ENCODE data around the gene LMBR1L.

The LMBR1L gene

GRCh38 chr12:49097381-49097780 is 13.3 kb downstream of the LMBR1L start:
- ATAC-seq, result no peak
- TF ChIP-seq ZNF8 (CRISPR knock-in tag; IDR thresholded peaks at IDR 0.05) (no peak), TOX (CRISPR knock-in tag; IDR thresholded peaks at IDR 0.05; ENCODE audit: borderline replicate concordance) (no peak), PPARA (CRISPR knock-in tag; IDR thresholded peaks at IDR 0.05; ENCODE audit: borderline replicate concordance) (no peak), ZFP30 (CRISPR knock-in tag; IDR thresholded peaks at IDR 0.05) (no peak), GLIS3 (CRISPR knock-in tag; IDR thresholded peaks at IDR 0.05) (no peak), OSR1 (CRISPR knock-in tag; IDR thresholded peaks at IDR 0.05) (no peak), RARB (CRISPR knock-in tag; IDR thresholded peaks at IDR 0.05) (no peak), ESRRG (CRISPR knock-in tag; IDR thresholded peaks at IDR 0.05) (no peak), BACH2 (CRISPR knock-in tag; IDR thresholded peaks at IDR 0.05; ENCODE audit: borderline replicate concordance) (no peak), ISL1 (CRISPR knock-in tag; IDR thresholded peaks at IDR 0.05) (no peak), CREB5 (CRISPR knock-in tag; IDR thresholded peaks at IDR 0.05; ENCODE audit: low read depth) (no peak), SNAI2 (CRISPR knock-in tag; IDR thresholded peaks at IDR 0.05) (no peak), ZFP3 (CRISPR knock-in tag; IDR thresholded peaks at IDR 0.05) (no peak), CSDC2 (CRISPR knock-in tag; IDR thresholded peaks at IDR 0.05) (no peak)
- TF ChIP-seq, protein P1, sequence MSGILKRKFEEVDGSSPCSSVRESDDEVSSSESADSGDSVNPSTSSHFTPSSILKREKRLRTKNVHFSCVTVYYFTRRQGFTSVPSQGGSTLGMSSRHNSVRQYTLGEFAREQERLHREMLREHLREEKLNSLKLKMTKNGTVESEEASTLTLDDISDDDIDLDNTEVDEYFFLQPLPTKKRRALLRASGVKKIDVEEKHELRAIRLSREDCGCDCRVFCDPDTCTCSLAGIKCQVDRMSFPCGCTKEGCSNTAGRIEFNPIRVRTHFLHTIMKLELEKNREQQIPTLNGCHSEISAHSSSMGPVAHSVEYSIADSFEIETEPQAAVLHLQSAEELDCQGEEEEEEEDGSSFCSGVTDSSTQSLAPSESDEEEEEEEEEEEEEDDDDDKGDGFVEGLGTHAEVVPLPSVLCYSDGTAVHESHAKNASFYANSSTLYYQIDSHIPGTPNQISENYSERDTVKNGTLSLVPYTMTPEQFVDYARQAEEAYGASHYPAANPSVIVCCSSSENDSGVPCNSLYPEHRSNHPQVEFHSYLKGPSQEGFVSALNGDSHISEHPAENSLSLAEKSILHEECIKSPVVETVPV (CRISPR knock-in tag; IDR thresholded peaks at IDR 0.05), result no peak
- TF ChIP-seq, protein P2, sequence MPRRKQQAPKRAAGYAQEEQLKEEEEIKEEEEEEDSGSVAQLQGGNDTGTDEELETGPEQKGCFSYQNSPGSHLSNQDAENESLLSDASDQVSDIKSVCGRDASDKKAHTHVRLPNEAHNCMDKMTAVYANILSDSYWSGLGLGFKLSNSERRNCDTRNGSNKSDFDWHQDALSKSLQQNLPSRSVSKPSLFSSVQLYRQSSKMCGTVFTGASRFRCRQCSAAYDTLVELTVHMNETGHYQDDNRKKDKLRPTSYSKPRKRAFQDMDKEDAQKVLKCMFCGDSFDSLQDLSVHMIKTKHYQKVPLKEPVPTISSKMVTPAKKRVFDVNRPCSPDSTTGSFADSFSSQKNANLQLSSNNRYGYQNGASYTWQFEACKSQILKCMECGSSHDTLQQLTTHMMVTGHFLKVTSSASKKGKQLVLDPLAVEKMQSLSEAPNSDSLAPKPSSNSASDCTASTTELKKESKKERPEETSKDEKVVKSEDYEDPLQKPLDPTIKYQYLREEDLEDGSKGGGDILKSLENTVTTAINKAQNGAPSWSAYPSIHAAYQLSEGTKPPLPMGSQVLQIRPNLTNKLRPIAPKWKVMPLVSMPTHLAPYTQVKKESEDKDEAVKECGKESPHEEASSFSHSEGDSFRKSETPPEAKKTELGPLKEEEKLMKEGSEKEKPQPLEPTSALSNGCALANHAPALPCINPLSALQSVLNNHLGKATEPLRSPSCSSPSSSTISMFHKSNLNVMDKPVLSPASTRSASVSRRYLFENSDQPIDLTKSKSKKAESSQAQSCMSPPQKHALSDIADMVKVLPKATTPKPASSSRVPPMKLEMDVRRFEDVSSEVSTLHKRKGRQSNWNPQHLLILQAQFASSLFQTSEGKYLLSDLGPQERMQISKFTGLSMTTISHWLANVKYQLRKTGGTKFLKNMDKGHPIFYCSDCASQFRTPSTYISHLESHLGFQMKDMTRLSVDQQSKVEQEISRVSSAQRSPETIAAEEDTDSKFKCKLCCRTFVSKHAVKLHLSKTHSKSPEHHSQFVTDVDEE (CRISPR knock-in tag; IDR thresholded peaks at IDR 0.05), result no peak
- TF ChIP-seq, protein P3, sequence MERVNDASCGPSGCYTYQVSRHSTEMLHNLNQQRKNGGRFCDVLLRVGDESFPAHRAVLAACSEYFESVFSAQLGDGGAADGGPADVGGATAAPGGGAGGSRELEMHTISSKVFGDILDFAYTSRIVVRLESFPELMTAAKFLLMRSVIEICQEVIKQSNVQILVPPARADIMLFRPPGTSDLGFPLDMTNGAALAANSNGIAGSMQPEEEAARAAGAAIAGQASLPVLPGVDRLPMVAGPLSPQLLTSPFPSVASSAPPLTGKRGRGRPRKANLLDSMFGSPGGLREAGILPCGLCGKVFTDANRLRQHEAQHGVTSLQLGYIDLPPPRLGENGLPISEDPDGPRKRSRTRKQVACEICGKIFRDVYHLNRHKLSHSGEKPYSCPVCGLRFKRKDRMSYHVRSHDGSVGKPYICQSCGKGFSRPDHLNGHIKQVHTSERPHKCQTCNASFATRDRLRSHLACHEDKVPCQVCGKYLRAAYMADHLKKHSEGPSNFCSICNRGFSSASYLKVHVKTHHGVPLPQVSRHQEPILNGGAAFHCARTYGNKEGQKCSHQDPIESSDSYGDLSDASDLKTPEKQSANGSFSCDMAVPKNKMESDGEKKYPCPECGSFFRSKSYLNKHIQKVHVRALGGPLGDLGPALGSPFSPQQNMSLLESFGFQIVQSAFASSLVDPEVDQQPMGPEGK (CRISPR knock-in tag; IDR thresholded peaks at IDR 0.05; ENCODE audit: borderline replicate concordance), result no peak

DNA sequence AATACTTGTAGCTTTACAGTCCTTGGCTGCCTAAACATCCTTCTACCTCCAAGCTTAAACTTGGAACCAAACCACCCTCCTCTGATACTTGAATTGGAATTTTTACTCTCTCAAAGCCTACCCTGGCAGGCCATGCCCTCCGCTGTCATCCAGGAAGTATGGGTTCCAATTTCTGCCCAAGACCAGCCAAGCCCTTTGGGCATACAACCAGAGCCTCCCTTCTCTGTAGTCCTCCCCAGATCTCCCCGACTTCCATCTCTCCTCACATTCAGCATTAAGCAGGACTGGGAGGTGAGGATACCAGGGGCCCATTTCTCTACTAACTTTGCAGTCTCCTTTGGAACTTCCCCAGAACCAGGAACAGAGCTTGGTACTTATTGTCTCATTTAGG is 15.7 kb downstream of the LMBR1L start:
- no peak; the same call in 2 of the 3 replicates for ATAC-seq
- TF ChIP-seq CSDC2 (CRISPR knock-in tag; IDR thresholded peaks at IDR 0.05) (no peak), SNAI2 (CRISPR knock-in tag; IDR thresholded peaks at IDR 0.05) (no peak), ZFP3 (CRISPR knock-in tag; IDR thresholded peaks at IDR 0.05) (no peak), ZFP30 (CRISPR knock-in tag; IDR thresholded peaks at IDR 0.05) (no peak), TCF4 (CRISPR knock-in tag; IDR thresholded peaks at IDR 0.05; ENCODE audit: borderline replicate concordance) (no peak), ESRRG (CRISPR knock-in tag; IDR thresholded peaks at IDR 0.05) (no peak), CREB5 (CRISPR knock-in tag; IDR thresholded peaks at IDR 0.05; ENCODE audit: low read depth) (no peak), ISL1 (CRISPR knock-in tag; IDR thresholded peaks at IDR 0.05) (no peak), PPARA (CRISPR knock-in tag; IDR thresholded peaks at IDR 0.05; ENCODE audit: borderline replicate concordance) (no peak), ARNTL (CRISPR knock-in tag; IDR thresholded peaks at IDR 0.05; ENCODE audit: borderline replicate concordance, low read depth) (no peak), OSR1 (CRISPR knock-in tag; IDR thresholded peaks at IDR 0.05) (no peak), ZNF565 (CRISPR knock-in tag; conservative IDR thresholded peaks at IDR 0.05; ENCODE audit: low read depth) (no peak), GLIS3 (CRISPR knock-in tag; IDR thresholded peaks at IDR 0.05) (no peak), ZNF8 (CRISPR knock-in tag; IDR thresholded peaks at IDR 0.05) (no peak), ZC3H10 (CRISPR knock-in tag; IDR thresholded peaks at IDR 0.05) (no peak), ZNF70 (CRISPR knock-in tag; IDR thresholded peaks at IDR 0.05) (no peak), RARB (CRISPR knock-in tag; IDR thresholded peaks at IDR 0.05) (no peak)
- TF ChIP-seq, protein P1 (CRISPR knock-in tag; IDR thresholded peaks at IDR 0.05), result no peak
- TF ChIP-seq, protein P2 (CRISPR knock-in tag; IDR thresholded peaks at IDR 0.05), result no peak

Data from SK-N-SH treated with all-trans-retinoic acid at 6 μM for 48 hours (cell line).